Measurements from ENCODE around the gene PIK3R5.
"Not testable (repeated sequence)": the region's sequence is repeated elsewhere in the genome, so short reads cannot be mapped to it uniquely, and the experiment has no call there.

Gene PIK3R5

DNA sequence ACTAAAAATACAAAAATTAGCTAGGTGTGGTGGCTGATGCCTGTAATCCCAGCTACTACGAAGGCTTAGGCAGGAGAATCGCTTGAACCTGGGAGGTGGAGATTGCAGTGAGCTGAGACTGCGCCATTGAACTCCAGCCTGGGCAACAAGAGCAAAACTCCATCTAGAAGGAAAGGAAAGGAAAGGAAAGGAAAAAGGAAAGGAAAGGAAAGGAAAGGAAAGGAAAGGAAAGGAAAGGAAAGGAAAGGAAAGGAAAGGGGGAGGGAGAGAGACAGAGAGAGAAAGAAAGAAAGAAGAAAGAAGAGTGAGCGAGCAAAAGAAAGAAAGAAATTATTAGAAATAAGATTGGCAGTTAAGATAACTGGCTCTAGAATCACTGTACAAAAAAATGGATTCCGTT lies 18.7 kb upstream of the PIK3R5 start:
- not testable (repeated sequence) for DNase-seq (ENCODE audit: low read depth)

- no peak for DNase-seq (ENCODE audit: low read depth)
These were observed 15.9 kb upstream of the PIK3R5 start for GRCh38 chr17:8981443-8981842.

DNA sequence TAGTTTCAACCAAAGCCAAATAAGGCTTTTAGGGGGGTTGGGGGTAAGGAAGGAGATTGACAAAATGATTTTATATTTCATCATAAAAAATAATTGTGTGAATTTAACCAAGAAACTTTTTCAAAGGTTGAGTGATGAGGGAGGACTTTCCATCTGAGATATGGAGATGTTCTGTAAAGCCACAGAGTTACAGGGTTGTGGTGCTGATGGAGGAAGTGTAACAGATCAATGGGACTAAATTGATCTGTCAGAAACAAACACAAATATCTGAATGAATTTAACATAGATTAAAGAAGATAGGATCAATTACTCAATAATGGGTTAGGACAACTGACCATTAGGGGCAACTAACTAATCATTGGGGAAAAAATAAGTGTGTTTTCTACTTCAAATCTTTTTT lies 14.2 kb upstream of the PIK3R5 start:
- DNase-seq (ENCODE audit: low read depth) = no peak

DNA sequence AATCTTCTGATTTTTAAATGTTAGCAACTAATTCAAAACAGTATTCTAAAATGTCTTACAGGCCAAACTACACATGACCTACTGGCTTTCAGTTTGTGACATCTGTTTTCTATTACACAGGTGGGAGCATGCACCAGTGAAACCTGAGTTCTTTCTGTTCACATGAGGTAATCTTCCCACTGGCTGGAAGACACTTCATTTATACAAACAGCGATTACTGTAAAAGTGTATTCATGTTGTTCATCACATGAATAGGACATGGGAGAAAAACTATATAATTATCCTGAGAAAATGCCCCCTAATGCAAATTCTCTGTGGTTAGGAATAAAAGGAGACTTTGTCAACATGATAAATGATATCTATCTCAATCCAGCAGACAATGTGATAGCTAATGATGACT lies 11.1 kb upstream of the PIK3R5 start:
- no peak for DNase-seq (ENCODE audit: low read depth)

DNA sequence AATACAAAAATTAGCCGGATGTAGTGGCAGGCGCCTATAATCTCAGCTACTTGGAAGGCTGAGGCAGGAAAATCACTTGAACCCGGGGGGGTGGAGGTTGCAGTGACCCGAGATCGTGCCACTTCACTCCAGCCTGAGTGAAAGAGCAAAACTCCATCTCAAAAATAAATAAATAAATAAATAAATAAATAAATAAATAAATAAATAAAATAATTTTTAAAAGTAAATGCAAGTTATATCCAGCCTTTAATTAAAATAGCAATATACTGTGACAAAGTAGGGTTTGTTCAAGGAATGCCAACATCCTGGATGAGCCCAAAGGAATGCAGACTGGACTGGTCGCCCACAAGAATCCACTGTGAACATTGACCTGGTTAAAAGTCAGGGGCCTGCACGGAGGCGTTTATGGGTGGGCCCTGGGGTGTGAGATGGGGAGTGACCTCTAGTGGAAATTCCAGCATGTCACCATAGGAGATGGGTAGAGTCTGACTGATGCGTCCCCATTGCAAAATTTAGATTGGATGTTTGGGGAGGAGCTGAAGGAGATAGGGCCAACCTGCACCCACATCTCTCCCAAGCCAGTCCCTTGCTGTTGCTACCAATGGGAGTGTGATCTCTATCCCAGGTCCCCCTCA lies 9.7 kb upstream of the PIK3R5 start:
- DNase-seq (ENCODE audit: low read depth) = no peak

DNA sequence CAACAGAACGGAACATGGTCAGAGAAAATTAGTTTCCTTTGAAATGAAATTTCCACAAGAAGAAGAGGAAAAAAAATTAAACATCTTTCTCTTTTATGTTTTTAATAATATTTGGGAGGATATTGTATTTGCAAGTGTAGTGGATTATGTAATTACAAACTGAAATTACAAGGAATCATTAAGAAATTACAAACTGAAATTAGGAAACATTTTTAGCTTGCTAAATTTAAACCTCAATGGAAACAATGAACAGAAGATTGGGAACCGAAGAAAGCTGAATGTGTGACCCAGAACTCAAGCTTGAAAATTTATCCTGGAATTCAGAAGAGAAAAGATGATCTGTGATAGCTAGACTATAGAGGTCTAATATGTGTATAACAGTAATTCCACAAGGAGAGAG lies 4.4 kb upstream of the PIK3R5 start:
- no peak for DNase-seq (ENCODE audit: low read depth)

DNA sequence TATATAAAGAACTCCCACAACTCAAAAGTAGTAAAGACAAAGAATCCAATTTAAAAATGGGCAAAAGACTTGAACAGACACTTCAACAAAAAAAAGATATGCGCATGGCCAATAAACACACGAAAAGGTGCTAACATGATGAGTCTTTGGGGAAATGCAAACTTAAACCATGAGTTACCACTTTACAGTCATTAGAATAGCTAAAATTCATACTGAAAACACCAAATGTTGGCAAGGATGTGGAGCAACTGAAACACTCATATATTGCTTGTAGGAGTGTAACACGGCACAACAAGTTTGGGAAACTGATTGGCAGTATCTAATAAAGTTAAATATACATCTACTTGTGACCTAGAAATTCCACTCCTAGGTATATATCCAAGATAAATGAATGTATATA lies 3.0 kb upstream of the PIK3R5 start:
- no peak for DNase-seq (ENCODE audit: low read depth)

DNA sequence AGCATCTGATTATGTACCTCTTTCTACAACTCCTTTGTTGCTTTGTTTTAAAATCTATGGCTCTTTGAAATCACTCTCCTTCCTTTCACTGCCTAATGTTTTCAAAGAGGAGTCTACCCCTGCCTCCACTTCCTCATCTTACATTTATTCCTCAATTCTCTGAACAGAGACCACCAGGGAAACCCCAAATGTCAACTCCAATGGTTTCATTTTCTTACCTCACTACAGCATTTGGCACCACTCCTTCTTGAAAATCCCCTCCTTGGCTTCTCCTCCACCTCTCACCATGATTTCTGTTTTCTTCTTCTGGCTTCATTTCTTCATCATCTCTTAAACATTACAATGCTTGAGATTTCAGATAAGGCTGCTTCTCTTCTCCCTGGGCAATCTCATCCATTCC lies 2.4 kb upstream of the PIK3R5 start:
- DNase-seq (ENCODE audit: low read depth) = no peak

GRCh38 chr17:8966926-8967325 lies 1.4 kb upstream of the PIK3R5 start:
- DNase-seq (ENCODE audit: low read depth) = no peak

- no peak for DNase-seq (ENCODE audit: low read depth)
These were observed 610 bp downstream of the PIK3R5 start for GRCh38 chr17:8964801-8965393.

- no peak for DNase-seq (ENCODE audit: low read depth)
These were observed 1.8 kb downstream of the PIK3R5 start for GRCh38 chr17:8963647-8964258.

DNA sequence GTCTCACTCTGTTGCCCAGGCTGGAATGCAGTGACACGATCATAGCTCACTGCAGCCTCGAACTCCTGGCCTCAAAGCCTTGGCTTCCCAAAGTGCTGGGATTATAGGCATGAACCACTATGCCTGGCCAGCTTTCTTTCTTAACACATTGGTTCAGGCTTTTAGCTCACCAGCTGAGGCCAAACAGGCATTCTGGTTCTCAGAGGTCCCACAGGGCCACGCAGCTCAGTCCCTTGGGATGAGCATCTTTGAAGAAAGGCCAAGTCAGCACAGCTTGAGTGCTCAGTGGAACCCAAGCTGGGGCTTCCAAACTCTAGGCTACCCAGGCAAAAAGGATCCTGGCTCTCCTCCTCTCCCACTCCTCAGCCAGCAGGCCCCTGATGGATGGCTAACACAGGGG lies 2.5 kb downstream of the PIK3R5 start:
- DNase-seq (ENCODE audit: low read depth) = no peak

DNA sequence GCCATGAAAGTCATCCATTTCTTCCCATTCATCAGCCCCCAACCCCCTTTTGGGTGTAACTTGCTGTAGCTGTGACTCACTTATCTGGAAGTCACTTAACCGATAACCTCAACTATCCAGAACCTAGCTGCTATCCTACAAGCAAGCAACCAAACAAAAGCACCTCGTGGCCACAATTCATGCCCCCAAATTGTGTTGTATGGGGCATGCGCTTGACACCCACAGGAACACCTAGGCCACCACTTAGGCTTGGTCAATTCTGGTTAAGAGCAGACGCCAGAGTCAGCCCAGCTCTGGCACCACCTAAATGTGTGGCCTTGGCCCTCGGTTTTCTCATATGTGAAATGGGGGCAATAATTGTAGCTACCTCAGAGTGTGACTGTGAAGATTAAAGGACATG lies 3.7 kb downstream of the PIK3R5 start:
- DNase-seq (ENCODE audit: low read depth) = no peak

GRCh38 chr17:8960325-8961140 lies 5.0 kb downstream of the PIK3R5 start:
- DNase-seq (ENCODE audit: low read depth) = no peak

- DNase-seq (ENCODE audit: low read depth) = no peak
These were observed 6.1 kb downstream of the PIK3R5 start for GRCh38 chr17:8959312-8959918.

GRCh38 chr17:8957721-8958120 lies 7.8 kb downstream of the PIK3R5 start:
- no peak for DNase-seq (ENCODE audit: low read depth)

GRCh38 chr17:8956465-8956902 lies 9.0 kb downstream of the PIK3R5 start:
- DNase-seq (ENCODE audit: low read depth) = no peak

GRCh38 chr17:8955021-8955959 lies 10.2 kb downstream of the PIK3R5 start:
- no peak for DNase-seq (ENCODE audit: low read depth)

- DNase-seq (ENCODE audit: low read depth) = peak; percentile 56
These were observed 11.2 kb downstream of the PIK3R5 start for GRCh38 chr17:8954339-8954738.

DNA sequence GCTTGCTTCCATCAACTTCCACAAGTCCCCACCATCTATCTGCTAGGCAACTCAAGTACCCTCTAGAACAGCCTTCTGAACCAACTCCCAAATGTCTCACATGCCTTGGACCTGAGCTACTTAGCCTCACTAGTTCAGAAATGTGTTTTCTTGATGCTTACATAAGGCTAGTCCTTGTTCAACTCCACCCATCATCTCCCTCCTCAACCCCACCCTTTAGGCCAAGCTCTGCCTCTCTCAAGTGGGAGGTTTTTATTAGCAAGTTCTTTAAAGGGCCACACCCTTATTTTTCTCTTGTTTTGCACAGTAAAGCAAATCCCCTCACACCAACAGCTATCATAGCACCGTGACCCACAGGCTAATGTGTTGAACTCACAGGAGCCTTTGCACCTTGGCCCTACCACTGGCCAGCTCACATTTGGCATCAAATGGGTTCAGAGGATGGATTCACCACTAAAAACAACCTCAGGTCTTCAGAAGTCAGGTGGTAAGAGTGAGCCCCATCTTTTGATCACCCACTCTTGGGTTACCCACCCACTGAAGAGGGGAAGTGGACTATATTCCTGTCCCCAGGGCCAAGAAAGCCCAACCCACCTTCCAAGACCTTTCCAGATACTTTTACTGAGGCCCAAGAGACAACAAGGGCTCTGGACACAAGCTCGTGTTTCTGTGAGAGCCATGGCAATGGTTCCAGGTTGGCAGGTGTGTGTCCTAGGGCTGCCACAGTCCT lies 12.2 kb downstream of the PIK3R5 start:
- DNase-seq (ENCODE audit: low read depth) = no peak

- DNase-seq (ENCODE audit: low read depth) = no peak
These were observed 13.3 kb downstream of the PIK3R5 start for GRCh38 chr17:8952191-8952590.

All from activated T-helper 9 cell treated with anti-CD3 and anti-CD28 coated beads, Interleukin-2, amount 50 U/mL, for 16 hours (primary cell).